NCI-H2171 treated with DMSO at 0.1 percent for 48 hours (cell line): ENCODE results near the gene PHF14.
"Not testable (repeated sequence)": the region's sequence is repeated elsewhere in the genome, so short reads cannot be mapped to it uniquely, and the experiment has no call there.

Source experiments
- DNase-seq: peaks from one replicate; lab custom pipeline; 2025; lab: John Stamatoyannopoulos, UW

The PHF14 gene

DNA sequence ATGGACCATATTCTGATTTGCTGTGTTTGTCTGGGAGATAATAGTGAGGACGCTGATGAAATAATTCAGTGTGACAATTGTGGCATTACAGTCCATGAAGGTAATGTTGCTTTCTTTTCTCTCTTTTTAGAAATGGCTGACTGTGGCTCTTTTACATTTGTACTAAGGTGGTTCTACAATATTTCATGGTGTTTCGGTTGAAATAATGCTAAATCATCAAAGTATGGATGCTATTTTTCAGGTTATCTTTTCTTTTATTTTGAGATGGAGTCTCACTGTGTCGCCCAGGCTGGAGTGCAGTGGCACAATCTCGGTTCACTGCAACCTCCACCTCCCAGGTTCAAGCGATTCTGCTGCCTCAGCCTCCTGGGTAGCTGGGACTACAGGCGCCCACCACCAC, 17.1 kb downstream of the PHF14 start:
- DNase-seq = not testable (repeated sequence)

DNA sequence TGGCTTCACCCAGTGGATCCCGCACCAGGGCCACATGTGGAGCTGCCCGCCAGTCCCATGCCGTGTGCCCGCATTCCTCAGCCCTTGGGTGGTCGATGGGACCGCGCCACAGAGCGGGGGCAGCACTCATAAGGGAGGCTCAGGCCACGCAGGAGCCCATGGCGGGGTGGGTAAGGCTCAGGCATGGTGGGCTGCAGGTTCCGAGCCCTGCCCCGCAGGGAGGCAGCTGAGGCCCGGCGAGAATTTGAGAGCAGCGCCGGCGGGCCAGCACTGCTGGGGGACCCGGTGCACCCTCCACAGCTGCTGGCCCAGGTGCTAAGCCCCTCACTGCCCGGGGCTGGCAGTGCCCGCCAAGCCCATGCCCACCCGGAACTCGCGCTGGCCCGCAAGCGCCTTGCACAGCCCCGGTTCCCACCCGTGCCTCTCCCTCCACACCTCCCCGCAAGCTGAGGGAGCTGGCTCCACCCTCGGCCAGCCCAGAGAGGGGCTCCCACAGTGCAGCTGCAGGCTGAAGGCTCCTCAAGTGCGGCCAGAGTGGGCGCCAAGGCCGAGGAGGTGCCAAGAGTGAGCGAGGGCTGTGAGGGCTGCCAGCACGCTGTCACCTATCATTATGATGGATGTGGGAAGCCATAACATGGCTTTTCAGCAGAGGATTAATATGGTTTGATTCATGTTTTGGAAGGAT, 22.0 kb downstream of the PHF14 start:
- not testable (repeated sequence) for DNase-seq

DNA sequence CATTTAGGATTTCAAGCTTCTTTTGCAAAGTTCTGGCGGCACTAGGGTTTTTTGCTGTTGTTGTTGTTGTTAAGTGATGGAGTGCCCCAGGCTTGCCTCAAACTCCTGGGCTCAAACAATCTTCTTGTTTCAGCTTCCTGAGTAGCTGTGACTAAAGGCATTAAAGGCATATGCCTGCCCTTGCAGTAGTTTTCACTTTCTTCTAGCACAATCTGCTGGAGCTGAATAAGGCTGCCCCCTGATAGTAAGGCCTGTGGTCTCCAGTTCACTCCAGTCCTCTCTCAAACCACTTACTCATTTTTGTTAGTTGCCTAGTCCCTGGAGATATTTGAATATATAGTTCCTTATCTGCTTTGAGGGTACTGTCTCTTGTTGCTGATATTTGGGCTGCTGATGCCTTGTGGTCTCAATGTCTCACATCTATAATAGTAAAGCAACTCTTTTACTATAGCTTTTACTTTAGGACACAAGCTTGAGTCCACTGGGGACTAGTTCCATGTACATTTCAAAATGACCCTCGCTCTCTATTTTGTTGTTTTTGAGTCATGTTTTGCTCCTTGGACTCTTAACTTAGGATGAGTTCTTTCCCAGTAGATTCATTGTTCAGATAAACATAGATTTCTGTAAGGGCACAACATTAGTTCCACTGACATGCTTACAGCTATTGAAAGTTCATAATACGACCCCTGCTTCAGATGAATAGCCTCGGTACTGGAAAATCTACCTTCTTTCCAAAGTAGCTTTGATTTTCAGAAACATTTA, 25.5 kb downstream of the PHF14 start:
- DNase-seq = no peak

DNA sequence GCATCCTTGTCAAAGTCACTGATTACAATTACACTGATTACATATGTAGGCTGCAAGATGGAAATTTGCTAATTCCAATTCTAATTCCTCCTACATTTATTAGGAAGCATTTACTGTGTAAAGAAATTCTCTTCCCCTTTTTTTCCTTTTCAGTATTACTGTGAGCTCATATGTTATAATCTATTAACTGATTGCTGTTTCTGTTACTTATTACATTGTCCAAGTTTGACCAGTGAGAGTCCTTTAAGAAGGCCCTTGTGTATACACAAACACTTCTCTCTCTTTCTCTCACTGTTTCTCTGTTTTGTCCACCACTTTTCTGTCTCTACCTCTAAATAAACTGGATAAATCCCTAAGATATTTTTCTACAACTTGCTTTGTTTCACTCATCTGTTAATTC, 31.5 kb downstream of the PHF14 start:
- no peak for DNase-seq

DNA sequence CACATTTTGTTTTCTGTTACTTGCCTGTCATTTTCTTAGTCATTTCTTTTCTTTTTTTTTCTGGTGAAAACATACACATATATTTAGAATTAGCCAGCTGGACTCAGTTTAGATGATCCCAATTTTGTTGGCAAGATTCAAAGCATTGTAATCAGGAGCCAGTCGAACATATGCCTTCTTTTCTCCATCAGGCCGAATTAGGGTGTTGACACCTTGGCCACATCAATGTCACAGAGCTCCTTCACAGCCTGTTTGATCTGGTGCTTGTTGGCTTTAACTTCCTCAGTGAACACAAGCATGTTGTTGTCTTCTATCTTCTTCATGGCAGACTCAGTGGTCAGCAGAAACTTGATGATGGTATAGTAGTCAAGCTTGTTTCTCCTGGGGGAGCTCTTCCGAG, 32.6 kb downstream of the PHF14 start:
- DNase-seq = no peak

DNA sequence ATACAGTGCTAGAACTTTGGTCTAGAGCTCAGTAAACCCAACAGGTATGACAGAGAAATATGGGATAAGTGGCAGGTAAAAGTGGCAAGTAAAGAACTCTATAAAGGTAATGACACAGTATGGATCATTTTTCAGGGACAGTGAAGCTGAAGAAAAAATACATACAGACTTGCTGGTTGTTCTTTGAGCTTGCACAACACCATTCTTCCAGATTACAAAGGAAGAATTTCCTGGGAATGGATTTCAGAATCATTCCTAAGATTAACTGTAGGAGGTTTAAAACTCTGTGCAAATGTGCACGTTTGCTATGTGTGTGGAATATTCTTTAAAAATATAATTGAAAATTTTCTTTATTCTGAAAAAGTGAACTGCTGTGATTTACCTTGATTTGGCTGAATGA, 36.0 kb downstream of the PHF14 start:
- DNase-seq = no peak

DNA sequence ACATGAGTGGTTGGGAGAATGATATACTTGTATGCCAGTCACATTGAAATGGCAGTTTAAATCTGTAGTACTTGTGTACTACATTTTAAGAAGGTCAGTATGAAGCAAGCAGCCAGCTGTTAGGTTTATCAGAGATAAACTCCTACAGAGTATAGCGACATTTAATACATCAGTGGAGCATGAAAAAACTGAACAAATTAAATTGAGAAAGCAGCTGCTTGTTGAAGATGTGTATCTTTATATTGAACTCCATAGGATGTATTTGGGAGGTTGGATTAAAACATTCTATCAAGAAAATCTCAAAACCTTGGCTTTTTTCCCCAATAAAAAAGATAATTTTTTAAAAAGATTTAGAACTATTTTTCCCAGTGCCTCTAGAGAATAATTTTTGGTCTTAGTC, 47.8 kb downstream of the PHF14 start:
- DNase-seq = peak; percentile 56

DNA sequence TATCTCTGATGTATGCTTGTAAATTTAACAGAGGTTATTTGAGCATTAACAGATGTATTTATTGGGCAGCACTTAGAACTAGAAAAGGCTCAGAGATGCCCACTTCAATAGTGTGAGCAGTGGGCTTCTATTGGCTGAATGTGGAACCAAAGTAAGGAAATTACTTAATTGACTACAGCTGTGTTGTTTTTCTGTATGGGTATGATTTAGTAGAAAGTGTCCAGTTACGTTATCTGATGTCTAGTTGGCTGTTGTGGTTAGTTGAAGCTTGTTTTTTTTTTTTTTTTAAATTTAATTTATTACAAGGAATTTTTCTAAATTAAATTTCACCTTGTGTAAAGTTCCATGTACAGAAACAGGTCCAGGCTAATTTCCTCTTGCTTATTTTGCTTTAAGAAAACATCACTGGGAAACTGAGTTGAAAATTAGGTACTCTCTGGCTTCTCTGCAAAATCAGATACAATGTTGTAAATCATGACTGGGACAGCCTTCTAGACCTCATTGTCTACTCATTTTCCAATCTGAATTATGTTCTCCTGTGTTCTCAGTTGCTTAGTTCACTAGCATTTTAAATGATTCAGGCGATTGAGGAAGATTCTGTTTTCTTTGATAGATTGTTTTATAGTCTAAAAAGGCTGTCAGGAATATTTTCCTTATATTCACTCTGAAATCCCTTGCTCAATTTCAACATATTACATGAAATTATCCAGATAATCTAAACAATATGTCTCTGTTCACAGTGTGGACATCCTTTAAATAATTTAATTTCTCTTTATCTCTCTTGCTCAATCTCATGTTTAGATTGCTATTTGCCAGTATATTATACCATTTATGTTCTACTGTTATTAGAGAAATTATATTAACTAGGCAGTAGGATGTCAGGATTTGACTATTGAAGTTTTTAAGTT, 53.0 kb downstream of the PHF14 start:
- DNase-seq = peak; percentile 14

DNA sequence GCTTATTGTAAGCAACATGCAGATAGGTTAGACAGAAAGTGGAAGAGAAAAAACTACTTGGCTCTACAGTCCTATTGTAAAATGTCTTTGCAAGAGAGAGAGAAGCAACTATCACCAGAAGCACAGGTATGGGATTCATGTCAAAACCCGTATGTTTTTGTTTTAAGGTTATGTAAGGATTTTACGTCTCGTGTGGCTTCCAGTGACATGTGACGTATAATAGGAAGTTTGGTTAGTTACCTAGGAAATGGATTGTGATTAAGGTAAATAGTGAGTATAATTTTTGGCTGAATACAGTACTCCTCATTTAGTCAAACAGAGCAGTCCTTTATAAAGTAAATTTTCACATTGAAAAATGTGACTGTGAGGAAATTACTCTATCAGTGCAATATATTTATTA, 62.0 kb downstream of the PHF14 start:
- no peak for DNase-seq

DNA sequence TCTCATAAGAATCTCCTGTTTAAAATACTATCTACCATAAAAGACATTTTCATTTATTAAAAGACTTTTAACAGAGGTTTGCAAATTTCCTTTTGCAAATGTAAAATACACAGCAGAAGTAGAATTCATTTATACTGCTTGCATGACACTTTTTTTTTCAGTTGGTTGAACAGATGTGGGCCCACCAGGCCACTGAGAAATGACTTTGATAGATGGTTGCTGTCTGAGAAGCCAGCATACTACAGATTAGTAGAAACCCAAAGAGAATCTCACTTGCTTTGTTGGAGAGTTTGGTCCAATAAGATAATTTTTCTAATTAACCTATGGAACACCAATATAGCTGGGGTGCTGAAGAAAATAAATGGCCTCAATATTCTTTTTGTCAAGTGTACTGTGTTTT, 66.3 kb downstream of the PHF14 start:
- DNase-seq = peak; percentile 18

DNA sequence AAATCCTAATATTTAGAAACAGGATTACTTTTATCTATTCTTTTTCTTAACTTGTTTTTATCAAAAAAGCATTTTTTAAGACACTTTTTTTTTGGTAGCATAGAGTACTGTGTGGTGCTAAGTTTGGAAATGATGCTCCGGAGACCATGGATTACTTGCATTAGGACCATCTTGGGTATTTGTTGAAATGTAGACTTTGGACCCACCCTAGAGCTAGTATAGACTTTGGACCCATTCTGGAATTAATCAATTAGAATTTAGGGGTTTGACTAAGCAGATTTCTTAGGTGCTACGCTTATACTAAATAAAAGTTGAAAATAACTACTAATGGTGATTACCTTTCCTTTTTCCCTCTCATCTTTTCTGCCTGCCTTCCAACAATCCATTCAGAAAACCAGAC, 80.4 kb downstream of the PHF14 start:
- no peak for DNase-seq

DNA sequence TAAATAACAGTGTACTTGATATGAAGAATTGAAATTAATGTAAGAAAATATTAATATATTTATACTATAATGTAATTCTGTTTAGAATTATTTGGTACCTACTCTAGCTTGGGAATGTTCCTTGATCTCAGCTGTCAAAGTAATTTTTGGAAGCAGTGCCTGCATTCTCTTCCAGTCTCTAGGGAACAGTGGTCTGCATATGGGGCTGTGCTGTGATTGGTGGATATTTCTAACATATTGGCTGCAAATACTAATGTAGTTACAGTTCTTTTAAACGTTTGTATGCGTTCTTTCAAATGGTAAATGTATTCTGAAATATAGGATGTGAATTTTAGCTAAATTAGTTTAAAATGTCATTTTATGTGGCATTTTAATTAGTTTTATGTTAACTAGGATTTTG, 87.2 kb downstream of the PHF14 start:
- DNase-seq = peak; percentile 21

DNA sequence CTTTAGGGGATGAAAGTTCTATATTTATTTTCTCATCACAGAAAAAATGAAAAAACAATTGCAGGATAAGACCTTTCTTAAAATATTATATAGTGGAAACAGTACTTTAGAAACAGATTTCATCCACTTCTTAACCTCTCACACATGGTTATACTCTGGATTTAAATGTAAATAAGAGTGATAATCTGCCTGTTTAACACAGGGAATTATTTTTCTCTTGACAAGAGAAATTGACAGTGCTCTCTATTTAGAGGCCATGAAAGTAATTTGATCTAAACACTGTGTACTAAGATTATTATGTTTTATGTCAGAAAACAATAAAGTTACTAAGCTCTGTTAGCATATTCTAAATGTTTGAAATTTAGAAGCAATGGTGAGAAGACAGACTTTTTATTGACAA, 88.4 kb downstream of the PHF14 start:
- no peak for DNase-seq

DNA sequence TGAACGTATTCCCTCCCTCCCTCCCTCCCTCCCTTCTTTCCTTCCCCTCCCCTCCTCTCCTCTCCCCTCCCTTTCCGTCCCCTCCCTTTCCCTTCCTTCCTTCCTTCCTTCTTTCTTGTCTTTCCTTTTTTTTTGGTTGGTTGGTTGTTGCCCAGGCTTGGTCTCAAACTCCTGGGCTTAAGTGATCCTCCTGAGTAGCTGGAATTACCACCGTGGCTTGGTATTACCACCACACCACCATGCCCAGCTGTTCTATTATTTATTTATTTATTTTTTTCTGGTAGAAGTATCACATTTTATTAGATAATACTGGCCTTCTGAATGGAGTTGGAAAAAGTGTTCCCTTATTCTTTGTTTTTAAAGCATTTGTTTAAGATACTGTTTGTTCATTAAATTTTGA, 95.9 kb downstream of the PHF14 start:
- DNase-seq = no peak

DNA sequence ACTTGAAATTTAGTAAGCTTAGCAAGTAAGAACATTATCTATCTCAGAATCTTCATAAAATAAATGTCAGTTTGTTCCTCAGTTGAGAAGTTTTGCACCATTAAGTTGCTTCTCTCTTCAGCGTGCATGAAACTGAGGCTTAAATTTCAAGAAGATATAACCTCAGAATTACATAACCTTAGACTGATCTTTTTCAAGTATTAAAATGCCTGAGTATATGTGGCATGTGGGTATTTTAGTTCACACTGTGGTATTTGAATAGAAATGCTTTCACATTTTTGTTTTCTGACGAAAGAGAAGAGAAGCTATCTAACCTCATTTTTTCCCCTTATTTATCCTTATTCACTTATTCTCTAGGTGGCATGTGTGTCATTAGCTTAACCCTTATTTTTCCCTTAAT, 104.1 kb downstream of the PHF14 start:
- no peak for DNase-seq

DNA sequence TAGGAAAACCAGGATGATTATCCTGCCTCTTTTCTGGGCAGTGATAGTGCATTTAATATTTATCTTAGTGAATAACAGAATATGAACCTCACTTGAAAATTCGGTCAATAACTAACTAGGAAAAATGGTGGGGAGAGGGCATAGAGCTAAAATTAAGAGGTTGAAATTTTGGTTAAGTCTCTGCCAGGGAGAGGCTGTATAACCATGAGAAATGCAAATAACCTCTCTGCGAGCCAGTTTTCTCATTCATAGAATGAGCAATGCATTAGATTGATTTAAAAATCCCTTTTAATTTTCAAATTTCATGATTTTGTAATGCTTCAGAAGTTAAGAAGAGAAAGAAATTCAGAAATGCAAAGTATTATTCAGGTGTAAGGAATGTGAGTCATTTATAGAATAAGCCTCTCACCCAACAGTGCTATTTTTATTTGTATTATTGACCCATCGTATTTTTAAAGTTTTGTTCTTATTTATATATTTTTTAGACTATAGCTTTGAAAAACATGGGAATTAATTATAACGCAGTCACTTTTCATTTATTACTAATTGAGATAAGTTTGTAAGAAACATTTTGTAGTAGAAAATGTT, 104.7 kb downstream of the PHF14 start:
- DNase-seq = no peak

DNA sequence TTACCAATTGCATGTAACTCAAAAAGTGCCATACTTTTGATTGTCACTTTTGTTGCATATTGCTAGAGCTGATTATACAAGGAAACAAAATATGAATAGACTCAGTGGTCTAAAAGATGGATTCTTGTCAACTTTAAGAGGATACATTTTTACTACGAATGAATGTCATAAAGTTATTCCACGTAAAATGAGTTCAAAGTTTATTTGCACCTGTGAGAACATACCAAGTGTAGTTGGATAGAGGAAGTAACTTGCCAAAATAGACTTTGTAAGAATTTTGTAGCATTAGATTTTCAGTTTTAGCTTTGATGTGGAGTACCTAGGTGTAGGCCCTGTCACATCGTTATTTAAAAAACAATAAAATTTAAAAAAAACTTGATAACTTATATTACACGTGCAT, 106.2 kb downstream of the PHF14 start:
- no peak for DNase-seq

DNA sequence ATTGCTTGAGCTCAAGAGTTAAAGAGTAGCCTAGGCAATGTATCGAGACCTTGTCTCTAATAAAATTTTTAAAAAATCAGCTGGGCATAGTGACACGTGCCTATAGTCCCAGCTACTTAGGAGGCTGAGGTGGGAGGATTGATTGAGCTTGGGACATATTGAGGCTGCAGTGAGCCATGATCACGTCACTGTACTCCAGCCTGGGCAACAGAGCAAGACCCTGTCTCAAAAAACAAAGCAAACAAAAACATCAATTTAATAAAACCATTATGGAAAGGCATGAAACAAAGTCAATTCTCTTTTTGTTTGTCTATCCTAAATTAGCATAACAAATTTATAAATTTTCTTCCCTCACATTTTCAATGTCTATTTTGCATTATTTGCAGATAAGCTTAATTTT, 108.4 kb downstream of the PHF14 start:
- no peak for DNase-seq

DNA sequence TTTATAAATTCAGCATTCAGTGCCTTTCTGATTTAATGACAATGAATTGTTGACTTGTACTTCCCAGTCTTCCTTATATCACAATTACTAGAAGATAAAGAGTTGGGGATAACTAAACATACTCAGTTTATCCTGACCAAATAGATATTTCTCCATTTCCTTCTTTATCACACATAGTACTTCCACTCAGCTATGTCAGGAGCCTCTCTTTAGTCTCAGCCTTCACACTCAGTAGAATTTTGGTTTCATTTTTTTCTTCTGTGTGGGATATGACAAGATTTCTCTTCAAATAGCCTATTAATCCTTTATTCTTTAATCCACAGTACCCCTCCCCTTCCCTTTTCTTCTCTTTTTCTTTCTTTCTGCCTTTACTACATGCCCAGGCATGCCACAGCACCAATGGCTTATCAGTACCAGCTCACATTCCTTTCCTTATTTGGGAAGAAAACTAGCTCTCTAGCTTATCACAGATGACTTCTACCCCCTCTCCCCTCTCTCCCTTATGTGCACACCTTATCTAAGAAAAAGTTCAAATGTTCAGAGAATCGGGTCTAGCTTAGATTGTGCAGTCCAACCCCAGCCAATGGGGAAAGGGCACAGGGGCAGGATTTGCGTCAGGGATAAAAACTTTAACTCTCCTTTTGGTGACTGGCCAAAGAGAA, 109.0 kb downstream of the PHF14 start:
- peak; percentile 29 for DNase-seq

DNA sequence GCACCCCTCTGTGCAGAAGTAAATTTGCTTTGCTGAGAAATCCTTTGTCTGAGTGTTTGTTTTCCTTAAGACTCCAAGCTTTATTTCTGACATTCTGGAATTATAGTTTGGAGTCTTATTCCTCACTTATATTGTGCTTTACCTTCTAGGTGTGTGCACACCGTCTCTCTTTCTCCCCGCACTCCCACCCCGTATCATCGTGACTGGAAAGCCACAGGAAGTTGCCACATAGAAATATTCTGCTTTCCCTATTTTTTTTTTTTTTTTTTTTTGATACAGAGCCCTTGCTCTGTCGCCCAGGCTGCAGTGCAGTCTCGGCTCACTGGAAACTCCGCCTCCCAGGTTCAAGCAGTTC, 109.5 kb downstream of the PHF14 start:
- no peak for DNase-seq

DNA sequence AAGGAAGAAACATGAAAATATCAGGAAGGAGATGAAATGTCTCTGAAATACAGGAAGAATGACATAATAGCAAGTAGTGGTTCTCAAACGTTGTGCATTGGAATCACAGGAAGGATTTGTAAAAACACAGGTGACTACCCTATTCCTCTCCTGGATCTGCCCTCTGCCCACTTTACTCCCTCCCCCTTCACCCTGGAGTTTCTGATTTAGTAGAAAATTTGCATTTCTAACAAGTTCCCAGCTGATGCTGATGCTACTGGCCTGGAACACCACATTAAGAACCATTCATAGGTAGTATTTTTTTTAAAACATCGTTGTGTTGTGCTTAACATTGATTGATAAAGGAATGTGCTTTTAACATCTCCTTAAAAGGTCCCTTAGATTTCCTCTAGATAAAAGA, 130.9 kb downstream of the PHF14 start:
- DNase-seq = no peak

DNA sequence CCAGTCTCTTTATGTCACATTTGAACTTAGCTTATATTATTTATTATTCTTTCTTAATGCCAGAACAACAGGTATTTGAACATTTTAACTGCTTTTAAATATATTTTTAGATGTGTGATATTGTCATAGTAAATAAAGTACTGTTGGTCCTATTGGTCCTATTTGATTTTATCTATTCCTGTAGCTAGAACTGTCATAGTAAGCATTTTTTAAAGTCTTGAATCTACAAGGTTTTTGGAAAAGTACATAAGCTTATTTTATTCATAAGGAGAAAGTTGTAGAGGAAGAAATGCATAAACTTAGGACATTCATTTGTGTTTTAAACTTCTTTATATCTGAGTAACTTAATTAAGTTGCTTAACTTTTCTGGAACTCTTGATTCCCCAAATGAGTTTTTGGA, 136.0 kb downstream of the PHF14 start:
- no peak for DNase-seq
